HEK293 (cell line): ENCODE measurements around the gene TSC22D2.

Experiments
- CTCF ChIA-PET: fragments of 350-600 bp; formaldehyde crosslinking; extraction: SDS; loops from one replicate; lab custom pipeline; 2021; ENCODE audit warnings: antibody characterized with exemption; lab: Yijun Ruan, JAX
- POLR2A ChIA-PET: fragments of 300-600 bp; formaldehyde crosslinking; extraction: SDS; loops from one replicate; lab custom pipeline; 2020; ENCODE audit warnings: antibody characterized with exemption, inconsistent platforms; lab: Yijun Ruan, JAX
- H3K27ac ChIP-seq: fragments of 200-500 bp; sonication (Bioruptor generic); 2 replicates; pipeline ENCODE4 v1.5.1; 2014; ENCODE audit warnings: low read depth, low read length, control low read depth, inconsistent platforms; ENCODE audit errors: extremely low read depth
- H3K36me3 ChIP-seq, 2 experiments: fragments of 200-500 bp in 1 of 2; sonication (Bioruptor generic) in 1 of 2; 1 replicate in 1 of 2; 2 replicates in 1 of 2; pipeline ENCODE4 v1.5.1; 2014 to 2017; ENCODE audit warnings: inconsistent platforms in 2 of 2, low read length in 2 of 2; ENCODE audit not compliant: control insufficient read depth in 2 of 2, insufficient read depth in 1 of 2
- H3K4me1 ChIP-seq: fragments of 200-500 bp; sonication (Bioruptor generic); 2 replicates; pipeline ENCODE4 v1.5.1; 2014; ENCODE audit warnings: mild to moderate bottlenecking, low read length, inconsistent platforms; ENCODE audit not compliant: control insufficient read depth, insufficient read depth
- H3K4me3 ChIP-seq: 2 replicates; pipeline ENCODE4 v1.5.1; 2011; ENCODE audit warnings: low read depth, mild to moderate bottlenecking, control low read depth, low read length, moderate library complexity
- H3K9me3 ChIP-seq: fragments of 200-500 bp; sonication (Bioruptor generic); 2 replicates; pipeline ENCODE4 v1.5.1; 2014; ENCODE audit warnings: low read depth, low read length, inconsistent platforms; ENCODE audit not compliant: control insufficient read depth, insufficient read depth
- BCL11A ChIP-seq: fragments of 450-650 bp; formaldehyde crosslinking; IDR thresholded peaks from 2 replicates; pipeline ENCODE4 v1.5.1; 2016; ENCODE audit warnings: low read depth, missing biosample characterization, missing genetic modification characterization
- MYNN ChIP-seq: fragments of 450-650 bp; formaldehyde crosslinking; IDR thresholded peaks from 2 replicates; pipeline ENCODE4 v1.5.1; 2016; ENCODE audit warnings: missing biosample characterization, missing genetic modification characterization, borderline replicate concordance
- OSR2 ChIP-seq: fragments of 450-650 bp; formaldehyde crosslinking; IDR thresholded peaks from 2 replicates; pipeline ENCODE4 v1.5.1; 2016; ENCODE audit warnings: missing biosample characterization, missing genetic modification characterization
- PRDM1 ChIP-seq: fragments of 450-650 bp; formaldehyde crosslinking; IDR thresholded peaks from 2 replicates; pipeline ENCODE4; 2016; ENCODE audit warnings: missing biosample characterization, missing genetic modification characterization
- PRDM6 ChIP-seq: fragments of 450-650 bp; formaldehyde crosslinking; IDR thresholded peaks from 2 replicates; pipeline ENCODE4 v1.5.1; 2017; ENCODE audit warnings: missing biosample characterization, missing genetic modification characterization
- SCRT1 ChIP-seq: fragments of 450-650 bp; formaldehyde crosslinking; IDR thresholded peaks from 2 replicates; pipeline ENCODE4 v1.5.1; 2016; ENCODE audit warnings: missing biosample characterization, missing genetic modification characterization, borderline replicate concordance
- SCRT2 ChIP-seq: fragments of 450-650 bp; formaldehyde crosslinking; IDR thresholded peaks from 2 replicates; pipeline ENCODE4 v1.5.1; 2016; ENCODE audit warnings: missing biosample characterization, missing genetic modification characterization
- ZBTB21 ChIP-seq: fragments of 450-650 bp; formaldehyde crosslinking; IDR thresholded peaks from 2 replicates; pipeline ENCODE4 v1.5.1; 2017; ENCODE audit warnings: missing biosample characterization, missing genetic modification characterization
- ZBTB49 ChIP-seq: fragments of 450-650 bp; formaldehyde crosslinking; IDR thresholded peaks from 2 replicates; pipeline ENCODE4 v1.5.1; 2016; ENCODE audit warnings: missing biosample characterization, missing genetic modification characterization, low read depth
- ZEB2 ChIP-seq: fragments of 450-650 bp; formaldehyde crosslinking; IDR thresholded peaks from 2 replicates; pipeline ENCODE4 v1.5.1; 2016; ENCODE audit warnings: missing biosample characterization, missing genetic modification characterization
- ZNF10 ChIP-seq: fragments of 450-650 bp; formaldehyde crosslinking; IDR thresholded peaks from 2 replicates; pipeline ENCODE4 v1.5.1; 2017; ENCODE audit warnings: missing biosample characterization, missing genetic modification characterization
- ZNF133 ChIP-seq: fragments of 450-650 bp; formaldehyde crosslinking; IDR thresholded peaks from 2 replicates; pipeline ENCODE4 v1.5.1; 2016; ENCODE audit warnings: missing biosample characterization, missing genetic modification characterization
- ZNF138 ChIP-seq: fragments of 450-650 bp; formaldehyde crosslinking; IDR thresholded peaks from 2 replicates; pipeline ENCODE4 v1.5.1; 2016; ENCODE audit warnings: missing biosample characterization, missing genetic modification characterization, borderline replicate concordance
- ZNF146 ChIP-seq: fragments of 450-650 bp; formaldehyde crosslinking; IDR thresholded peaks from 2 replicates; pipeline ENCODE4 v1.5.1; 2016; ENCODE audit warnings: missing biosample characterization, missing genetic modification characterization
- ZNF169 ChIP-seq: fragments of 450-650 bp; formaldehyde crosslinking; IDR thresholded peaks from 2 replicates; pipeline ENCODE4 v1.5.1; 2016; ENCODE audit warnings: missing biosample characterization, missing genetic modification characterization
- ZNF202 ChIP-seq: fragments of 450-650 bp; formaldehyde crosslinking; IDR thresholded peaks from 2 replicates; pipeline ENCODE4 v1.5.1; 2016; ENCODE audit warnings: missing biosample characterization, missing genetic modification characterization, borderline replicate concordance
- ZNF239 ChIP-seq: fragments of 450-650 bp; formaldehyde crosslinking; IDR thresholded peaks from 2 replicates; pipeline ENCODE4 v1.5.1; 2016; ENCODE audit warnings: missing biosample characterization, missing genetic modification characterization
- ZNF274 ChIP-seq, 2 experiments: fragments of 200-500 bp in 1 of 2; fragments of 450-650 bp in 1 of 2; sonication (Bioruptor generic) in 1 of 2; formaldehyde crosslinking in 1 of 2; IDR thresholded peaks; 2 replicates each; pipeline versions ENCODE4 v1.5.1 to v1.6.1; 2014 to 2016; ENCODE audit warnings: borderline replicate concordance in 1 of 2, inconsistent platforms in 1 of 2, low read length in 1 of 2, missing biosample characterization in 1 of 2, missing genetic modification characterization in 1 of 2
- ZNF324 ChIP-seq: fragments of 450-650 bp; formaldehyde crosslinking; IDR thresholded peaks from 2 replicates; pipeline ENCODE4 v1.5.1; 2016; ENCODE audit warnings: missing biosample characterization, missing genetic modification characterization
- ZNF366 ChIP-seq: fragments of 450-650 bp; formaldehyde crosslinking; conservative IDR thresholded peaks from 2 replicates; pipeline ENCODE4 v1.5.1; 2016; ENCODE audit warnings: missing biosample characterization, missing genetic modification characterization
- ZNF514 ChIP-seq: fragments of 450-650 bp; formaldehyde crosslinking; IDR thresholded peaks from 2 replicates; pipeline ENCODE4 v1.5.1; 2016; ENCODE audit warnings: missing biosample characterization, missing genetic modification characterization
- ZNF555 ChIP-seq: fragments of 450-650 bp; formaldehyde crosslinking; conservative IDR thresholded peaks from 2 replicates; pipeline ENCODE4 v1.5.1; 2017; ENCODE audit warnings: missing biosample characterization, mild to moderate bottlenecking, missing genetic modification characterization, inconsistent platforms
- ZNF600 ChIP-seq: fragments of 450-650 bp; formaldehyde crosslinking; IDR thresholded peaks from 2 replicates; pipeline ENCODE4 v1.5.1; 2016; ENCODE audit warnings: missing biosample characterization, missing genetic modification characterization
- ZNF701 ChIP-seq: fragments of 450-650 bp; formaldehyde crosslinking; IDR thresholded peaks from 2 replicates; pipeline ENCODE4 v1.5.1; 2016; ENCODE audit warnings: missing biosample characterization, missing genetic modification characterization
- ZSCAN16 ChIP-seq: fragments of 450-650 bp; formaldehyde crosslinking; IDR thresholded peaks from 2 replicates; pipeline ENCODE4 v1.5.1; 2016; ENCODE audit warnings: missing biosample characterization, missing genetic modification characterization
- ZSCAN23 ChIP-seq: fragments of 450-650 bp; formaldehyde crosslinking; IDR thresholded peaks from 2 replicates; pipeline ENCODE4 v1.5.1; 2016; ENCODE audit warnings: missing biosample characterization, missing genetic modification characterization
- ZSCAN4 ChIP-seq: fragments of 450-650 bp; formaldehyde crosslinking; IDR thresholded peaks from 2 replicates; pipeline ENCODE4 v1.5.1; 2017; ENCODE audit warnings: missing biosample characterization, missing genetic modification characterization

The TSC22D2 gene

GRCh38 chr3:150447631-150448465, 39.8 kb downstream of the TSC22D2 start:
- POLR2A ChIA-PET: interaction anchor here (1.4 kb wide), 1 partner anchor 38 kb away, joined by 3 read pairs; no protein-coding TSS in a partner anchor
- Histone ChIP-seq H3K9me3 (no peaks in the 10 kb centered on the region), H3K4me1 (peaks cover 5% of the 10 kb centered on the region; the same call in 1 of the 2 replicates), H3K27ac (no peak overlapping the region), H3K36me3 (no peaks in the 10 kb centered on the region), H3K4me3 (no peak overlapping the region)
- TF ChIP-seq ZNF555: no peak
- TF ChIP-seq SCRT1: peak; percentile 92
- peak; percentile 59 for TF ChIP-seq SCRT2 (tag by site-specific recombination)
- TF ChIP-seq ZSCAN4 (tag by site-specific recombination): no peak
- no peak for TF ChIP-seq ZNF10 (tag by site-specific recombination)
- TF ChIP-seq ZNF514 (tag by site-specific recombination): no peak
- TF ChIP-seq ZNF169 (tag by site-specific recombination): no peak
- no peak for TF ChIP-seq ZNF324 (tag by site-specific recombination)
- peak; percentile 43; the same call in 1 of the 2 replicates for TF ChIP-seq PRDM6 (tag by site-specific recombination)
- TF ChIP-seq OSR2: peak; percentile 38; the same call in 1 of the 2 replicates
- CTCF ChIA-PET: interaction anchor here (0.6 to 0.8 kb wide), 2 partner anchors 47 to 209 kb away, joined by 3 to 4 read pairs; no protein-coding TSS in a partner anchor

DNA sequence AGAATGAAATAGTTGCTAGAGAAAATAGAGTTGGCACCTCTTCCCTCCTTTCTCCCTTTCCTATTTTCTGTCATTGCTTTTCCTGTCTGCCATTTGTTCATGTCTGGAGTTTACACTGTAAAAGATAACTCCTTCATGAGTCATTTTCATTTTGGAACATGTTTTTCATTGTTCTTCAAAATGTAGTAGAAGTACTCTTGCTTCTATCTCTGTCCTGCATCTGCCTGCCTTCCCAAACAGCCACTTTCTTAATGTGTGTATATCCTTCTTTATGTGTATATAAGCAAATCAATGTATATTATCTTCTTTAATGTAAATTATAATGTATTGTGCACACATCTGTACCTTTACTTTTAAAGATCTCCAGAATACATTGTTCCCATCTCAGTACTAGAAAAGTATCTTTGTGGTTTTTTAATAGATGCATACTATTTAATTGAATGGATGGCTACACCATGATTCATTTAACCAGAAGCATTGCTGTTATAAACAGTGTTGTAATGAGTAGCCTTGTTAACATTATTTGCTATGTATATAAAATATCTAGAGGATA, 41.1 kb downstream of the TSC22D2 start:
- H3K36me3 ChIP-seq: no peaks in the 10 kb centered on the region
- ChIA-PET CTCF (no interaction called here), POLR2A (no interaction called here)
- no peak overlapping the region for H3K4me3 ChIP-seq
- no peak overlapping the region for H3K27ac ChIP-seq
- no peaks in the 10 kb centered on the region for H3K9me3 ChIP-seq
- H3K4me1 ChIP-seq: peaks cover 5% of the 10 kb centered on the region; the same call in 1 of the 2 replicates
- TF ChIP-seq PRDM1 (tag by site-specific recombination): peak; percentile 85
- TF ChIP-seq ZNF202 (tag by site-specific recombination): no peak
- no peak for TF ChIP-seq ZNF239 (tag by site-specific recombination)
- TF ChIP-seq ZBTB21: no peak
- TF ChIP-seq ZSCAN23 (tag by site-specific recombination): no peak
- no peak for TF ChIP-seq ZNF133 (tag by site-specific recombination)
- TF ChIP-seq ZNF701 (tag by site-specific recombination): no peak
- TF ChIP-seq ZSCAN16 (tag by site-specific recombination): no peak
- peak; percentile 80 for TF ChIP-seq PRDM6 (tag by site-specific recombination)
- no peak for TF ChIP-seq ZNF146 (tag by site-specific recombination)
- TF ChIP-seq OSR2: peak; percentile 46; the same call in 1 of the 2 replicates
- TF ChIP-seq ZNF366 (tag by site-specific recombination): peak; percentile 36; the same call in 1 of the 2 replicates
- TF ChIP-seq BCL11A (tag by site-specific recombination): no peak
- no peak for TF ChIP-seq ZNF138 (tag by site-specific recombination)
- TF ChIP-seq ZEB2: peak; percentile 43; the same call in 1 of the 2 replicates
- TF ChIP-seq ZNF274 (IDR thresholded peaks at IDR 0.05; ENCODE audit: low read length): no peak
- TF ChIP-seq ZNF274 (tag by site-specific recombination; IDR thresholded peaks at IDR 0.05; ENCODE audit: borderline replicate concordance): no peak
- no peak for TF ChIP-seq MYNN (tag by site-specific recombination)
- peak; percentile 29; the same call in 1 of the 2 replicates for TF ChIP-seq ZNF600 (tag by site-specific recombination)
- no peak for TF ChIP-seq ZBTB49 (tag by site-specific recombination)
